B cell (primary cell): ENCODE data around the gene PPM1M. TPM values are rescaled to one million over a fixed set of nuclear protein-coding genes. Genes with fewer than 3 reads are reported as not detected.

Experiments used
- ATAC-seq: fragments of 200-7000 bp; cut with Tn5 transposase; one replicate; pipeline ENCODE4 v1.10.0; 2021; ENCODE audit warnings: low read depth, mild to moderate bottlenecking, moderate number of reproducible peaks, moderate library complexity
- CTCF ChIA-PET: fragments of 350-600 bp; sonication (Branson Sonifier 250); formaldehyde crosslinking; loops from one replicate; lab custom pipeline; 2021; ENCODE audit warnings: antibody characterized with exemption, inconsistent platforms; lab: Charles Lee
- POLR2A ChIA-PET: fragments of 350-600 bp; sonication (Branson Sonifier 250); formaldehyde crosslinking; loops from one replicate; lab custom pipeline; 2021; ENCODE audit warnings: antibody characterized with exemption; lab: Charles Lee
- DNase-seq: peaks from one replicate; pipeline ENCODE4 v3.0.0; 2013
- H2AFZ ChIP-seq: 2 replicates; pipeline ENCODE4 v1.6.1; 2012; ENCODE audit warnings: mild to moderate bottlenecking, low read depth, low read length; ENCODE audit not compliant: insufficient read depth, poor library complexity, severe bottlenecking
- H3K27ac ChIP-seq, 2 donors: 1 replicate in 1 of 2; 2 replicates in 1 of 2; pipeline ENCODE4 v1.5.1; 2012 to 2013; ENCODE audit warnings: low read length in 2 of 2, mild to moderate bottlenecking in 2 of 2, moderate library complexity in 1 of 2
- H3K27me3 ChIP-seq, 4 experiments: fragments of 200-600 bp in 1 of 4; sonication (generic) in 1 of 4; replicated peaks in 1 of 4; 1 replicate in 2 of 4; 2 replicates in 2 of 4; pipeline versions ENCODE4 v1.6.1 to v1.7.0; 2013 to 2016; ENCODE audit warnings: low read length in 3 of 4, mild to moderate bottlenecking in 2 of 4, mixed read lengths in 1 of 4, moderate library complexity in 1 of 4; ENCODE audit not compliant: insufficient read depth in 4 of 4, control insufficient read depth in 3 of 4; ENCODE audit errors: control extremely low read depth in 1 of 4
- H3K36me3 ChIP-seq, 2 experiments: replicated peaks in 1 of 2; 1 replicate in 1 of 2; 2 replicates in 1 of 2; pipeline versions ENCODE4 v1.6.1 to v1.7.1; 2013; ENCODE audit warnings: low read length in 1 of 2; ENCODE audit not compliant: insufficient read depth in 2 of 2, control insufficient read depth in 1 of 2; ENCODE audit errors: control extremely low read depth in 1 of 2, extremely low read depth in 1 of 2
- H3K4me1 ChIP-seq, 2 donors: fragments of 200-600 bp in 1 of 2; sonication (generic) in 1 of 2; 1 replicate in 1 of 2; 2 replicates in 1 of 2; pipeline versions ENCODE4 v1.5.1 to v1.6.1; 2013 to 2017; ENCODE audit warnings: low read length in 2 of 2; ENCODE audit not compliant: control insufficient read depth in 2 of 2, insufficient read depth in 2 of 2
- H3K4me2 ChIP-seq: replicated peaks from 2 replicates; pipeline ENCODE3; 2012; ENCODE audit warnings: mild to moderate bottlenecking, low read depth, low read length; ENCODE audit not compliant: poor library complexity, severe bottlenecking
- H3K4me3 ChIP-seq, 5 experiments: fragments of 200-600 bp in 1 of 5; sonication (generic) in 1 of 5; 1 replicate in 3 of 5; 2 replicates in 2 of 5; pipeline versions ENCODE4 v1.5.1 to v1.7.0; 2011 to 2016; ENCODE audit warnings: low read length in 4 of 5, mild to moderate bottlenecking in 4 of 5, low read depth in 2 of 5, control low read depth in 1 of 5, moderate library complexity in 1 of 5; ENCODE audit not compliant: insufficient read depth in 1 of 5; ENCODE audit errors: control extremely low read depth in 1 of 5, extremely low read depth in 1 of 5
- H3K79me2 ChIP-seq: fragments of 200-600 bp; sonication (generic); one replicate; pipeline ENCODE4 v1.6.0; 2016; ENCODE audit warnings: low read length; ENCODE audit not compliant: control insufficient read depth, insufficient read depth
- H3K9ac ChIP-seq: fragments of 200-600 bp; sonication (generic); 2 replicates; pipeline ENCODE4 v1.6.1; 2017; ENCODE audit warnings: mild to moderate bottlenecking, low read length, moderate library complexity
- H3K9me3 ChIP-seq, 3 donors: one replicate each; pipeline versions ENCODE4 v1.6.1 to v1.7.1; 2013; ENCODE audit warnings: low read length in 2 of 3; ENCODE audit not compliant: control insufficient read depth in 2 of 3, insufficient read depth in 1 of 3; ENCODE audit errors: control extremely low read depth in 1 of 3
- H4K20me1 ChIP-seq: 2 replicates; pipeline ENCODE4 v1.6.0; 2012; ENCODE audit warnings: mild to moderate bottlenecking, low read length; ENCODE audit not compliant: insufficient read depth, control insufficient read depth, poor library complexity, severe bottlenecking
- H3K27ac Mint-ChIP-seq: one replicate; pipeline ENCODE4 v1.8.0; 2021; ENCODE audit warnings: mixed read lengths
- H3K27me3 Mint-ChIP-seq: one replicate; pipeline ENCODE4 v1.8.0; 2021; ENCODE audit warnings: mixed read lengths
- H3K4me1 Mint-ChIP-seq: one replicate; pipeline ENCODE4 v1.8.0; 2021; ENCODE audit warnings: mixed read lengths
- H3K4me3 Mint-ChIP-seq: one replicate; pipeline ENCODE4 v1.8.0; 2021; ENCODE audit warnings: mixed read lengths
- H3K9me3 Mint-ChIP-seq: one replicate; pipeline ENCODE4 v1.8.0; 2022; ENCODE audit warnings: mixed read lengths; ENCODE audit not compliant: insufficient read depth
- CTCF ChIP-seq: fragments of 200-600 bp; IDR thresholded peaks from one replicate; pipeline ENCODE4 v1.8.0; 2022; ENCODE audit warnings: antibody characterized with exemption, mild to moderate bottlenecking
- EZH2 ChIP-seq: IDR thresholded peaks from 2 replicates; pipeline ENCODE4 v1.6.1; 2012; ENCODE audit warnings: borderline replicate concordance, low read depth, mild to moderate bottlenecking, moderate library complexity, low read length; ENCODE audit not compliant: insufficient read depth, poor library complexity, severe bottlenecking
- WGBS: methylation state at CpG from one replicate; pipeline ENCODE4 v1.1.5; 2013; ENCODE audit warnings: missing lambda C conversion rate; ENCODE audit not compliant: insufficient coverage; 5-methylcytosine and 5-hydroxymethylcytosine counted together
- intact Hi-C: fragments of 100-400 bp; cut with micrococcal nuclease; formaldehyde crosslinking; loops from one replicate; pipeline ENCODE4 v1.10.0; 2022
- polyA plus RNA-seq: library from polyadenylated mRNA; depleted of rRNA; stranded (reverse); fragments of >200 nt; gene quantifications from 2 replicates; pipeline ENCODE4 v1.2.3, GENCODE V29; 2012
- total RNA-seq, 2 donors: library from RNA; stranded (reverse); fragments of 120-200 nt in 1 of 2; gene quantifications; 1 replicate in 1 of 2; 2 replicates in 1 of 2; pipeline versions ENCODE4 v1.2.3 to v1.2.4, GENCODE V29; 2013 to 2022

Gene PPM1M
- total and polyA plus RNA-seq, 2 donors (not counting 1 experiment from before 2014, with no cell fraction given), result 45.0 to 65.2 TPM

GRCh38 chr3:52200981-52201679, 44.4 kb upstream of the PPM1M start:
- Mint-ChIP-seq H3K27me3 (no peaks in the 10 kb centered on the region), H3K4me1 (peaks cover 42% of the 10 kb centered on the region), H3K4me3 (no peak overlapping the region), H3K27ac (no peak overlapping the region), H3K9me3 (no peaks in the 10 kb centered on the region)
- ChIA-PET CTCF (interaction anchor here (1.4 to 1.7 kb wide), 3 partner anchors 16 to 138 kb away, joined by 5 to 7 read pairs (median 6); no protein-coding TSS in a partner anchor), POLR2A (no interaction called here)
- Histone ChIP-seq H3K9me3 (no peaks in the 10 kb centered on the region), H3K9ac (no peak overlapping the region), H3K4me1 (peaks cover 19 to 33% of the 10 kb centered on the region in 2 donors), H3K79me2 (peaks cover 26% of the 10 kb centered on the region), H3K4me2 (no peak overlapping the region), H3K27ac (no peak overlapping the region), H3K4me3 (no peak overlapping the region), H3K36me3 (peaks cover 18 to 46% of the 10 kb centered on the region in 2 experiments), H4K20me1 (no peaks in the 10 kb centered on the region), H3K27me3 (no peaks in the 10 kb centered on the region), H2AFZ (no peak overlapping the region)
- 80% methylated on average over 2 of the region's 5 CpGs for WGBS
- intact Hi-C loops, result no loop called here
- ATAC-seq (no peak), DNase-seq (no peak)
- TF ChIP-seq EZH2 (no peak), CTCF (no peak)

- Mint-ChIP-seq H3K4me3 (no peak overlapping the region), H3K9me3 (no peaks in the 10 kb centered on the region), H3K27ac (no peak overlapping the region), H3K4me1 (peaks cover 34% of the 10 kb centered on the region), H3K27me3 (no peaks in the 10 kb centered on the region)
- no peaks in the 10 kb centered on the region for H3K9me3 ChIP-seq
- CTCF ChIA-PET, result interaction anchor here (1.2 kb wide), 1 partner anchor 10 kb away, joined by 3 read pairs; no protein-coding TSS in a partner anchor
- DNase-seq, result no peak
- no peak overlapping the region for H3K4me2 ChIP-seq
- TF ChIP-seq CTCF, result no peak
- TF ChIP-seq EZH2, result no peak
- H3K4me3 ChIP-seq, result no peak overlapping the region
- H3K9ac ChIP-seq, result no peak overlapping the region
- H2AFZ ChIP-seq, result no peak overlapping the region
- H4K20me1 ChIP-seq, result no peaks in the 10 kb centered on the region
- peaks cover 25% of the 10 kb centered on the region for H3K79me2 ChIP-seq
- no peak overlapping the region for H3K27ac ChIP-seq
- ATAC-seq, result no peak
- WGBS, result 87% methylated on average over 2 of the region's 4 CpGs
- peaks cover 18 to 52% of the 10 kb centered on the region in 2 experiments for H3K36me3 ChIP-seq
- peaks cover 16 to 25% of the 10 kb centered on the region in 2 donors for H3K4me1 ChIP-seq
- POLR2A ChIA-PET, result no interaction called here
- intact Hi-C loops, result no loop called here
- H3K27me3 ChIP-seq, result no peaks in the 10 kb centered on the region
These were observed 43.0 kb upstream of the PPM1M start for GRCh38 chr3:52202384-52203077.
